ENCODE measurements around the gene GALNT13. TPM values are rescaled to one million over a fixed set of nuclear protein-coding genes. Genes with fewer than 3 reads are reported as not detected.

Gene GALNT13
- total and polyA plus RNA-seq, 2 of the 13 experiments (the other 11 are each of a cell fraction or from before 2014, with no cell fraction given) = 1.3 to 5.0 TPM

DNA sequence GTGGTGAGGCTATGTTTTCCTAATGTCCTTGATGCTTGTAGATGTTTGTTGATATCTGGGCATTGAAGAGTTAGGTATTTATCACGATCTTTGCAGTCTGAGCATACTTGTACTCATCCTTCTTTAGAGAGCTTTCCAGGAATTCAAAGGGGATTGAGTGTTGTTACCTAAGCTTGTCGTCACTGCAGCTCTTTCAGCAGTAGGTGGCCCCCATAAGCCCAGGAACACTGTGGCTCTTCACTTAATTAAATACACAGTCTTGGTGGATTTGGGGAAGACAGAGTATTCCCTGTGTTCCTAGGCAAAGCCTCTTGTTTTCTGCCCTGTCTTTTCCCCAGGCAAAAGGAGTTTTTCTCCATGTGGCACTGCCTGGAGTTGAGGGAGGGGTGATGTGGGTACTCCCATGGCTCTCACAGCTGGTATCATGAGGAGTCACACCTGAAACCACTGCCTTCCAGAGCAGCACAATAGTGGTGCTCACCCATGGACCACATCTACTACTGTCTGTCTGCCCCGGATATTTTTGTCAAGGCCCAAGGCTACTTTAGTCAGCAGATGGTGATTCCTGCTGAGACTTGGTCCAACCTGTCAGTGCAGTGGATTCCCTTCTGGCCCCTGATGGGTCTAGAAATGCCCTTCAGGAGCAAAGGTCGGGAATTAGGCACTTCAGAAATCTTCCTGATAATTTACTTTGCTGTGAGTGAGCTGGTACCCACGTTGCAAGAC lies 95.7 kb downstream of the GALNT13 start (continued):
- TF ChIP-seq ZNF674 (CRISPR knock-in tag; IDR thresholded peaks at IDR 0.05; ENCODE audit: low read depth) (no peak), TBL1XR1 (IDR thresholded peaks at IDR 0.05; ENCODE audit: borderline replicate concordance, low read length, partially characterized antibody) (no peak)

DNA sequence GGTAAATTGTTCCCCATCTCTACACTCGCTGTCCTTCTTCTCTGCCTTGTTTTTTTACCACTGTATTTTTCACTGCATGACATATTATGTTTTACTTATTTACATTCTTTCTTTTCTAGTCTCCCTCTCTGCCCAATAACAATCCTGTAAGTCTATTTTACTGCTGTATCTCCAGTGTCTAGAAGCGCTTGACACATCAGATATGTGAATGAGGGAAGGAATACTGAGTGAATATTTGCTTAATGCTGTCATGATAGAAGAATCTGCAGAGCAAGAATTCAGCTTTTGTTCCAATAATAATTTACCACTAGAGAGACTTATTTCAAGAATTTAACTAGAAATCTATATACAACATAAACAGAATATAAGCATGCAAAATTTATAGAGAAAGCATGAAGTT lies 99.5 kb downstream of the GALNT13 start:
- ATAC-seq = no peak
- H3K27ac ChIP-seq (ENCODE audit: extremely low read length, insufficient read depth, low read length) = no peak overlapping the region
- TF ChIP-seq, protein P1, sequence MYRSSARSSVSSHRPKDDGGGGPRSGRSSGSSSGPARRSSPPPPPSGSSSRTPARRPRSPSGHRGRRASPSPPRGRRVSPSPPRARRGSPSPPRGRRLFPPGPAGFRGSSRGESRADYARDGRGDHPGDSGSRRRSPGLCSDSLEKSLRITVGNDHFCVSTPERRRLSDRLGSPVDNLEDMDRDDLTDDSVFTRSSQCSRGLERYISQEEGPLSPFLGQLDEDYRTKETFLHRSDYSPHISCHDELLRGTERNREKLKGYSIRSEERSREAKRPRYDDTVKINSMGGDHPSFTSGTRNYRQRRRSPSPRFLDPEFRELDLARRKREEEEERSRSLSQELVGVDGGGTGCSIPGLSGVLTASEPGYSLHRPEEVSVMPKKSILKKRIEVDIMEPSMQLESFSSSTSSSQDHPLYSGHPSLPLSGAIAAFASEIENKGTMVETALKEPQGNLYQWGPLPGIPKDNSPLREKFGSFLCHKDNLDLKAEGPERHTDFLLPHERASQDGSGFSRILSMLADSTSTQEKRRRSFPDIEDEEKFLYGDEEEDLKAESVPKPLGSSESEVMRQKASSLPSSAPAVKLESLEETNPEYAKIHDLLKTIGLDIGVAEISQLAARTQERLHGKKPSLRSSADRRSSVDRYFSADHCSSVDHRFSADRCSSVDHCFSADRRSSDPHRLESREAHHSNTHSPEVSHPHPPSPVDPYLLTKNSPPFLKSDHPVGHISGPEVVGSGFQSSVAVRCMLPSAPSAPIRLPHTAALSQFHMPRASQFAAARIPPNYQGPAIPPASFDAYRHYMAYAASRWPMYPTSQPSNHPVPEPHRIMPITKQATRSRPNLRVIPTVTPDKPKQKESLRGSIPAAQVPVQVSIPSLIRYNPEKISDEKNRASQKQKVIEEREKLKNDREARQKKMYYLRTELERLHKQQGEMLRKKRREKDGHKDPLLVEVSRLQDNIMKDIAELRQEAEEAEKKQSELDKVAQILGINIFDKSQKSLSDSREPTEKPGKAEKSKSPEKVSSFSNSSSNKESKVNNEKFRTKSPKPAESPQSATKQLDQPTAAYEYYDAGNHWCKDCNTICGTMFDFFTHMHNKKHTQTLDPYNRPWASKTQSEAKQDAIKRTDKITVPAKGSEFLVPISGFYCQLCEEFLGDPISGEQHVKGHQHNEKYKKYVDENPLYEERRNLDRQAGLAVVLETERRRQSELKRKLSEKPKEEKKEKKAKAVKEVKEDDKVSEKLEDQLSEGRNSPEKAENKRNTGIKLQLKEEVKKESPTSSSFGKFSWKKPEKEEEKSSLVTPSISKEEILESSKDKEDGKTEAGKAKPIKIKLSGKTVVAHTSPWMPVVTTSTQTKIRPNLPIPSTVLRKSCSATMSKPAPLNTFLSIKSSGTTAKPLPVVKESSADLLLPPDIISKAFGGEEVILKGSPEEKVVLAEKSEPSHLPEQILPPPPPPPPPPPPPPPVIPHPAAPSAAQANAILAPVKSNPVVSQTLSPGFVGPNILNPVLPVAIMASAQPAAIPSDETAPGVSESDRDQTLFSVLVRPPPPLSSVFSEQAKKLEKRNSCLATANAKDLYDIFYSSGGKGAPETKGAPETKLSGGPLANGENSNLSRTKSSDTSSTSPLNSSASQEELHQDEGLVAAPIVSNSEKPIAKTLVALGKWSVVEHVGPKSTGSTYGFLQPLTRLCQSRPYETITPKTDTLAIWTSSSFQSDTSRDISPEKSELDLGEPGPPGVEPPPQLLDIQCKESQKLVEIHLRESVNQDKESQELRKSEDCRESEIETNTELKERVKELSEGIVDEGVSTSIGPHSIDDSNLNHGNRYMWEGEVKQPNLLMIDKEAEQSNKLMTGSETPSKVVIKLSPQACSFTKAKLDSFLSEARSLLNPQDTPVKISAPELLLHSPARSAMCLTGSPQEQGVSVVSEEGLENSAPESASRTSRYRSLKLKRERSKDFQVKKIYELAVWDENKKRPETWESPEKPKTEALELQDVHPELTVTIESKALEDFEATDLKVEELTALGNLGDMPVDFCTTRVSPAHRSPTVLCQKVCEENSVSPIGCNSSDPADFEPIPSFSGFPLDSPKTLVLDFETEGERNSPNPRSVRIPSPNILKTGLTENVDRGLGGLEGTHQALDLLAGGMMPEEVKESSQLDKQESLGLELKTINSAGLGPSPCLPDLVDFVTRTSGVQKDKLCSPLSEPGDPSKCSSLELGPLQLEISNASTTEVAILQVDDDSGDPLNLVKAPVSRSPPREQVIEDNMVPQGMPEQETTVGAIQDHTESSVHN (CRISPR knock-in tag; IDR thresholded peaks at IDR 0.05) = no peak
- TF ChIP-seq ZNF678 (CRISPR knock-in tag; IDR thresholded peaks at IDR 0.05) = no peak
- no peak for TF ChIP-seq ATAD3A (CRISPR knock-in tag; IDR thresholded peaks at IDR 0.05)
- no peak for TF ChIP-seq TP53 (CRISPR knock-in tag; conservative IDR thresholded peaks at IDR 0.05)
- TF ChIP-seq, protein P2, sequence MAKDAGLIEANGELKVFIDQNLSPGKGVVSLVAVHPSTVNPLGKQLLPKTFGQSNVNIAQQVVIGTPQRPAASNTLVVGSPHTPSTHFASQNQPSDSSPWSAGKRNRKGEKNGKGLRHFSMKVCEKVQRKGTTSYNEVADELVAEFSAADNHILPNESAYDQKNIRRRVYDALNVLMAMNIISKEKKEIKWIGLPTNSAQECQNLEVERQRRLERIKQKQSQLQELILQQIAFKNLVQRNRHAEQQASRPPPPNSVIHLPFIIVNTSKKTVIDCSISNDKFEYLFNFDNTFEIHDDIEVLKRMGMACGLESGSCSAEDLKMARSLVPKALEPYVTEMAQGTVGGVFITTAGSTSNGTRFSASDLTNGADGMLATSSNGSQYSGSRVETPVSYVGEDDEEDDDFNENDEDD (CRISPR knock-in tag; IDR thresholded peaks at IDR 0.05; ENCODE audit: borderline replicate concordance) = no peak
- no peak for TF ChIP-seq U2AF1 (optimal IDR thresholded peaks at IDR 0.05; ENCODE audit: low read depth, low read length)

More for the DNA sequence above, 99.5 kb downstream of the GALNT13 start:
- no peak overlapping the region for H3K4me2 ChIP-seq (ENCODE audit: low read depth, low read length)
- no peaks in the 10 kb centered on the region for H3K27me3 ChIP-seq (ENCODE audit: control insufficient read depth in 1 of 2, insufficient read depth in 2 of 2, low read length in 2 of 2)
- no peaks in the 10 kb centered on the region for H3K9me3 ChIP-seq (ENCODE audit: low read length)
- CTCF ChIA-PET (ENCODE audit: low intra/inter-chr PET ratio, low total read pairs) = no interaction called here
- FAIRE-seq (no peak), DNase-seq (ENCODE audit: low spot score) (no peak)
- 6% methylated on average over 2 of the region's 2 CpGs for WGBS (ENCODE audit: low lambda C conversion rate)
- no peaks in the 10 kb centered on the region for H3K79me2 ChIP-seq (ENCODE audit: insufficient read depth, low read length)
- no peak overlapping the region for H3K9ac ChIP-seq (ENCODE audit: insufficient read depth, low read depth, low read length)
- no peaks in the 10 kb centered on the region for H4K20me1 ChIP-seq (ENCODE audit: insufficient read depth, low read length)
- no peaks in the 10 kb centered on the region for H3K4me1 ChIP-seq (ENCODE audit: insufficient read depth, low read length)
- no TSS peak for BruUV-seq (replicated peaks)
- POLR2A ChIA-PET = no interaction called here
- in situ Hi-C loops (cut with HindIII; ENCODE audit: extremely low pct_ligation_motif_present, low pct_unique_long_range_greater_than_20kb) = no loop called here
- no peak overlapping the region for H3K4me3 ChIP-seq (replicated peaks in 1 of 3; ENCODE audit: insufficient read depth in 1 of 3, low read depth in 2 of 3, low read length in 3 of 3)
- intact Hi-C loops (cut with micrococcal nuclease; ENCODE audit: unreplicated experiment) = no loop called here
- H3K36me3 ChIP-seq (replicated peaks in 1 of 2; ENCODE audit: control insufficient read depth in 1 of 2, insufficient read depth in 2 of 2, low read length in 2 of 2) = no peaks in the 10 kb centered on the region
- H2AFZ ChIP-seq (ENCODE audit: low read length) = no peak overlapping the region
